ENCODE results near the gene SYDE2.

DNA sequence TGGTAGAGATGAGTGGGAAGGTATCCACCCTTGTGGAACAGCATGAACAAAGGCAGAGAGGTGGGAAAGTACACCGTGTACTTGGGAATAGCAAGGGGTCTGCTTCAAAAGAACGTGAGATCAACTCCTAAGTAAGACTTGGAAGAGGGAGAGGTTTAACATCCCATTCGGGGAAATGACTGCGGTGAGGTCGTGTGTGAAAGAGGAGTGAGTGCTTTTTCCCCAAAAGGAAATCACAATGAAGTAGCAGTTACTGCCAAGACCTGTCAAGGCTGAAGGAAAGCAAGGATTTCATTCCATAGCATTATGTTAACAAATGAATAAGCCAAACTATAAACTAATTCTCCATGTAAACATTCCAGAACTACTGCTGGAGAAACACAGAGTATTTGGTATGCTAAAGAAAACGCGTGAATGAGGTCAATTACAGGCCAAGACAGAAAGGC lies 20.0 kb upstream of the SYDE2 start:
- TF ChIP-seq, protein P1, sequence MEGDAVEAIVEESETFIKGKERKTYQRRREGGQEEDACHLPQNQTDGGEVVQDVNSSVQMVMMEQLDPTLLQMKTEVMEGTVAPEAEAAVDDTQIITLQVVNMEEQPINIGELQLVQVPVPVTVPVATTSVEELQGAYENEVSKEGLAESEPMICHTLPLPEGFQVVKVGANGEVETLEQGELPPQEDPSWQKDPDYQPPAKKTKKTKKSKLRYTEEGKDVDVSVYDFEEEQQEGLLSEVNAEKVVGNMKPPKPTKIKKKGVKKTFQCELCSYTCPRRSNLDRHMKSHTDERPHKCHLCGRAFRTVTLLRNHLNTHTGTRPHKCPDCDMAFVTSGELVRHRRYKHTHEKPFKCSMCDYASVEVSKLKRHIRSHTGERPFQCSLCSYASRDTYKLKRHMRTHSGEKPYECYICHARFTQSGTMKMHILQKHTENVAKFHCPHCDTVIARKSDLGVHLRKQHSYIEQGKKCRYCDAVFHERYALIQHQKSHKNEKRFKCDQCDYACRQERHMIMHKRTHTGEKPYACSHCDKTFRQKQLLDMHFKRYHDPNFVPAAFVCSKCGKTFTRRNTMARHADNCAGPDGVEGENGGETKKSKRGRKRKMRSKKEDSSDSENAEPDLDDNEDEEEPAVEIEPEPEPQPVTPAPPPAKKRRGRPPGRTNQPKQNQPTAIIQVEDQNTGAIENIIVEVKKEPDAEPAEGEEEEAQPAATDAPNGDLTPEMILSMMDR (IDR thresholded peaks at IDR 0.05; ENCODE audit: low read depth, low read length): no peak
- TF ChIP-seq EZH2phosphoT487 (IDR thresholded peaks at IDR 0.05; ENCODE audit: low read depth): no peak
